HK-2 (cell line): Measurements from ENCODE around the gene PRKN.

Source experiments
- DNase-seq: peaks from one replicate; pipeline ENCODE4 v3.0.0-alpha.2; 2018; ENCODE audit not compliant: unreplicated experiment

Gene PRKN

DNA sequence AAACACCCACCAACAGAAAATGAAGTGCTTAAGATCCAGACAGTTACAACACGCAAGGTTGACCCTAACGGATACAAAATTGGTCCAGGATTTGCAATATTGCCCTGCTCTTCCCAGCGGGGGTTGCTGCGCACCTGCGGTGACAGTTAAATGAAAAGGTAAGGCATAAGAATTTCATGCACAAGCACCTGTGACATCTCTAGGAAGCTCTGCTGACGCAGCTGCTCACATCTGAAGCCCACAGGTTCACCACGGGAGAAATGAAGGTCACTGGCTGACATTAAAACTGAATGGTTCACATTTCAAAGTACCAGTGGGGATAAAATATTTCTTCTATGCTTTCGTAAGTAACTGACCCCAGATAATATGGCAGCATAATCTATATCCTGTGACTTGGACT is 764.4 kb downstream of the PRKN start:
- DNase-seq: no peak

DNA sequence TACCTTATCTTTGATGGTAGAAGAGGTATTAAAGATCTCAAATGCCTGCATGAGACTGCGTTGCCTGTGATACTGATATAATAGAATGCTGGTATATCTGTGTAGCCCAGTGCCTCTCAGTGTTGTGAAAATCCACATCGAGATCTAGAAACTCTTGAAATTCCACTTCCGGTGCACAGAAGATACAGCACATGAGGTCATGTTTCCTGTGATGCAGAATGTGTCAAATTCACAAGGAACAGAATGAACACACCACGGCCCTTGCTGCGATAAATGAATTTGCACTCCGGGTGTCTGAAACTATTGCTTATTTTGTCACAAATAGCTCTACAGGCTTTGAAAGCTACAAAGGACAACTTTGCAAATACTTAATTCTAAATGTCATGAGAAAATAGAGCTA is 765.8 kb downstream of the PRKN start:
- no peak for DNase-seq

DNA sequence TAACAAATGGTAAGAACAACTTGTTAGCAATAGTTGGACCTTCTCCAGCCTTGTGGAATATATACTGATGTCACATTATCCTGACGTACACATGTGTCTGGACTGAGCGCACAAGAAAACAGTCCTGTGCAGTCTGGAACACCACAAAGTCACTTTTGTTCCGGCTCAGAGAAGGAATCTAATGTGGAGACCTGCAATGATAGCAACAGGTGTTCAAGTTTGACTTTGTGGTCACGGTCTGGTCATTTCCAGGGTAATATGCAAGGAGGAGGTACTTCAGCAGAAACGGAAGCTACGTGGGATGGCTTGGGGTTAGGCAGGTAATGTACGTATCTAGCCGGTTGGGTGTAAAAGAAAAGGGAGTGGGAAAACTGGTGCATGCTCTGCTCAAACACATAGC is 766.5 kb downstream of the PRKN start:
- no peak for DNase-seq

DNA sequence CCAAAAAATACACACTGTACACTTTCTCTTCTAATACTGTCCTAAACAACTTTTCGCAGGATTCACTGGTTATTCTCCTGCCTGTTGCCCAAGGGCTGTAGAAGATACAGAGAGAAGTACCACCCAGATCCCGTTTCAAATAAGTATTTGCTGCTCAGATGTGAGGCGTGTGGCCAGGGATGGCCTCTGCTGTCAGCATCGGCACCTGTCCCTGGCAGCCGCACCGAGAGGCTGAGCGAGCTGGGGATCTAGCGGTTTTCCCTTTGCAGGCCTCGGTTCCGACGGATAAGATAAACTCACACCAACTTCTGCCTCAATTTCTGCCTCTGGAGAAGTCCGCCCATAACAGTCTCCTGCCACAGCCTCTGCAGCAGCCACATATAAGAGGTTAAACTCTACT is 768.5 kb downstream of the PRKN start:
- no peak for DNase-seq

DNA sequence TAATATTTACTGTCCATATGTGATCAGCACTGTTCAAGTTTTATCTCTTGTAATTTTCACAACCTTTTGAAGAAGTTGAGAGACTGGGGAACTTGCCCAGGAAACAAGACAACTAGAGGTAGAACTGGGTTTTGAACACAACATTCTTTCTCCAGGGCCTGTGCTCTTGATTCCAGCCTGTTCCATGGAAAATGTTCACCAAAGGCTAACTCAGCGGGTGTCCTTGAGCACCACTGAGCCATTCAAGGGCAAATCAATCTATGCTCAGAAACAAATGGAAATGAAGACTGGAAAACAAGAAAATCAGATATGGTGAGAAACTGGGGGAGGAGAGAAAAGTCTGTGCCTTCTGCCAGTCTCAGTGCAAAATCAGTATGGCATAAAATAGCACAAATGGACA is 771.5 kb downstream of the PRKN start:
- no peak for DNase-seq

GRCh38 chr6:161954699-161955276 is 772.8 kb downstream of the PRKN start:
- DNase-seq: no peak

DNA sequence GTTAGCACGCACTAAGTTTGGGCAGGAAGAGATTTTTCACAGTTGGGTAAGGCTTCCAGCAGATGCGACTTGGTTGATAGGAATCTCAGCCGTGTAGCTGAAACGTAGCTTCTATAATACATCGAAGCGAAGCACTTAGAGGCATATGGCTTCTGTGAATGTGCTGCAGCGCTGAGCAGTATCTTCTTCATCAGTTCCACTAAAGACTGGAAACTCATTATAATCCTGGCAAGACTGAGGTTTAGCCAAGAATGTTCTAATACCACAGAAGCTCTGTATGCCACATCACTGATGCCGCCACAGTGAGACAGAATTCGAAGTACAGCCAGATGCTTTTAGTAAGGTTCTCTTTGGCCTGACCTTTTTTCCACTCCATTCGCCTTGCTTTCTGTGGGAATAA is 773.5 kb downstream of the PRKN start:
- no peak for DNase-seq

GRCh38 chr6:161951126-161951525 is 776.4 kb downstream of the PRKN start:
- DNase-seq: no peak

GRCh38 chr6:161949531-161949930 is 778.0 kb downstream of the PRKN start:
- no peak for DNase-seq

DNA sequence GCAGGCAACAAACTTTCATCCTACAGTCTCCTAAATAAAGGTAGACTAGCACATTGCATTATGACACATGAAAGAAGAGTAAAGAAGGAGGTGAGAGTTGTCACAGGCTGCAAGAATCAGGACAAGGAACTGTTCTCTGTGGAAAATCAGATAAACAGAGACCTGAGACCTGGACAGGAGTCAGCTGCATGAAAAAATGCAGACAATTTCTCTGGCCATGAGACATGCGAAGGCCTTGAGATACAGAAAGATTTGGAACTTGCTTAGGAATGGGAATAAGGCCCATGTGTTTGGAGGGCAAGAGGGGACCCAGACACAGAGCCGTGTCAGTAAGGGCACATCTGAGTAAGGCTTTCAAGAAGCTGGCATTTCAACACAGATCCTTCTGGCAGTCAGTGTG is 779.1 kb downstream of the PRKN start:
- DNase-seq: no peak

- no peak for DNase-seq
These were observed 780.2 kb downstream of the PRKN start for GRCh38 chr6:161947371-161947770.

DNA sequence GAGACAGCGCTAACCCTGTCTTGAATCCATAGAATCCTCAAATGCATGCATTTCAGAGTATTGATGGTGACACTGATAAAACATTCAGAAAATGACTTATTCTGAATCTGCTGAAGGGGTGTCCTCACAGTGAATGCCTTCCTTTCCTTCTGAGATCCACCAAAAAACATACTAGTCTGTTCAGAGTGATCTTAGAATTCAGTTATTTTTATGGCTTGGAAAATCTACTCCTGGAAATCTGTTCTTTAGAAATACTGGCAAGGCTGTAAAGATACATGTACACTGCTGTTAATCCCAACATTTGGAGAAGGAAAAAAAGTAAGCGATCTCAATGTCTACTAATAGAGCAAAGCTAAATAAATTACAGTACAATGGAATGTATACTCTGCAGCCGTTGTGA is 781.1 kb downstream of the PRKN start:
- DNase-seq: no peak

GRCh38 chr6:161943561-161943960 is 784.0 kb downstream of the PRKN start:
- DNase-seq: no peak

DNA sequence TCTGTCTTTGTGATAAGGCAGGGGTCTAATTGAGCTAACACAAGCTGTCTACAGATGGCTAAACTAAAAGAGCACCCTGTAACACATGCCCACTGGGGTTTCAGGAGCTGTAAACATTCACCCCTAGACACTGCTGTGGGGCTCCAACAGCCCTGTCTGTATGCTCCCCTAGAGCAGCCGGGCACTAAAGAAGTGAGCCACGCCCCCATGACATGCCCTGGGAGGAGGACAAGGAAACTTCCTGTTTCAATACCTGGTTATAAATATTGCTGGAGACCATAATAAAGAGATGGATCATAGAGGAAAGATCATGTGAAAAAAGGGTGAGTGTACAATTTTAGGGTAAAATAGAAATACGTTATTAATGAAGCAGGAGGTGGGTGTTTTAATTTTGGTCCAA is 786.0 kb downstream of the PRKN start:
- no peak for DNase-seq

DNA sequence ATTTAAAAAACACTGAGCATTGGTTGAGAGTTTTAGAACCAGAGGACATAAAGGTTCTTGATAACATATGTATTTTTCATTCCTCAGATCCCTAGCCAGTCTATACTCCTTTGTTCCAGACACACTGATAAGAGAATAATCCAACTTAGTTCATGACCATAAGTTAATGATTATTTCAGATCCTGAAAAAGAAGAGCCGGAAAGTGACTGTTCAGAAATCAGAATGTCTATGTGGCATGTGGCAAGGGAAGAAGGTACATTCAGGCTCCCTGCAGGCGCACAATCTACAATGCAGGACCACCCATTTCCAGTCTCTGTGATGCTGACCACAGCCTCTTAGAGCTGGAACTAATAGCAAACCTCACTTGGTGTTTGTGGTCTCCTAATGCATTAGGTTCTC is 787.0 kb downstream of the PRKN start:
- no peak for DNase-seq

DNA sequence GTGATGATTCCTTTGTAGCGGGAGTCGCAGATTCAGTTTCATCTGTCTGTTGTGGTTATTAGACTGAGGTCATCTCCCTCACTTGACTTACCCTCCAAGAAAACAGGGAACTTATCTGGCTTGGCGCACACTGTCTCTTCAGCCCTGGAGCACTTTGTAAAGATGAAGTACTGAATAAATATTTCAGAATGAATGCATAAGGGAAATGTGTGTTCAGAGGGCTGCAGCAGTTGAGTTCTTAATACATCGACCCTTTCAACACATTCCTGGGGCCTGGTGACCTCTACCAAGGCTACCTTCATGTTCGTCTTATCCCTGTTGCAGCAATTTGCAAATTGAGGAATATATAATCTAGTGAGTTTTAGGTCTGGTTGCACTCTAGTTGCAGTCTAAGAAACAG is 801.2 kb downstream of the PRKN start:
- no peak for DNase-seq

DNA sequence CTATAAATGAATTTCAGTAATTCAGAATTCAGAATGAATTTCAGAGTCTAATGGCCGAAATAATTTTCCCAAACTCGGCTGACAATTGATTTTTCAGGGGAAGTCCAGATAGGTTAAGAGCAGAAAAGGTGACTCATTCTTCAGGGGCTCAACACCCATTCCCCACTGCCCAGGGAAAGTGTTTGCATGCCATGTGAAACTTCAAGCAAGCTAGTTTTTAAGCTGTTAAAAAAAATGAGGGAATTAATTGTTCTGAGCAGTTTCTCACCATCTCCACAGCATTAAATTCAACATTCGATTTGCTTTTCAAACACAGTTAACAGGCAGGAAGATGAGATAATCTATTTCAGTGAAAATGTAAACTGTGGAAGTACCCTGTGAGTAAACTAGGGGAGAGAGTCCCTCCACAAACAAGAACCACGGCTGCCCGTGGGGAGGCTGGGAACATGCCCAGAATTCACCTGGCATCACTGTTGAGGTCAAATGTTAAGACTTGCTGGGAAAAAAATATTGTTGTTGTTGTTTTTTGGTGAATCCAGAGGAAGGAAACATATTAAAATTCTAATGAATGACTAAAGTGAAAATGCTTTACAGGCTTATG is 803.0 kb downstream of the PRKN start:
- DNase-seq: no peak

GRCh38 chr6:161922631-161923119 is 804.9 kb downstream of the PRKN start:
- peak; percentile 50 for DNase-seq

- no peak for DNase-seq
These were observed 805.8 kb downstream of the PRKN start for GRCh38 chr6:161921602-161922395.

GRCh38 chr6:161919691-161920090 is 807.9 kb downstream of the PRKN start:
- no peak for DNase-seq

GRCh38 chr6:161918628-161919205 is 808.8 kb downstream of the PRKN start:
- DNase-seq: no peak

DNA sequence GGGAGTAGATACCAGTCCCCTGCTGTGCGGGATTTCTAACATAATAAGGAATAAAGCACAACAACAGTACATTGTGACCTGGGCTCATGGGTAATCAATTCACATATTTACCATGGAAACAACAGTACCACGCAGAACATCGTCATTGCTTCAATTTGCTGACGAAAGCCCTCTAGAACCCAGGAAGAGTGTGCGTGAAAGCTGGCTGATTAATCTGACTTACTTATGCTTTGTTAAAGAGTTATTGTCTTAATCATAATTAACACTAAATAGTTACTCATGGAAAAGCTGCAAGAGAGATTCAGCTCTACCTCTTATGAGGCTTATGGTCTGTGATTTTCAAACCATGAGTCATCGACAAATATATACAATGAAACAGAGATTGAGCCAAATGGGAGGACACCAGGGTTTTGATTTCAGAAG is 809.4 kb downstream of the PRKN start:
- DNase-seq: no peak

- DNase-seq: no peak
These were observed 809.9 kb downstream of the PRKN start for GRCh38 chr6:161917645-161918044.
